ENCODE data around the gene IQCK.

Gene IQCK

GRCh38 chr16:19884611-19885450 lies 166.8 kb downstream of the IQCK start, which contains the start of gene GPRC5B:
Gene GPRC5B, minus strand, starts transcription at chr16:19884848. Its CDS starts 12,003 bp downstream, at chr16:19872845.
- no peak for DNase-seq (ENCODE audit: low read depth, low spot score)

- DNase-seq (ENCODE audit: low read depth, low spot score) = no peak
Observed at GRCh38 chr16:19885451-19886072, 167.5 kb downstream of the IQCK start.

- DNase-seq (ENCODE audit: low read depth, low spot score) = peak; percentile 69
Observed at GRCh38 chr16:19886073-19886941, 168.2 kb downstream of the IQCK start.

GRCh38 chr16:19888834-19889233 lies 170.8 kb downstream of the IQCK start:
- no peak for DNase-seq (ENCODE audit: low read depth, low spot score)

DNA sequence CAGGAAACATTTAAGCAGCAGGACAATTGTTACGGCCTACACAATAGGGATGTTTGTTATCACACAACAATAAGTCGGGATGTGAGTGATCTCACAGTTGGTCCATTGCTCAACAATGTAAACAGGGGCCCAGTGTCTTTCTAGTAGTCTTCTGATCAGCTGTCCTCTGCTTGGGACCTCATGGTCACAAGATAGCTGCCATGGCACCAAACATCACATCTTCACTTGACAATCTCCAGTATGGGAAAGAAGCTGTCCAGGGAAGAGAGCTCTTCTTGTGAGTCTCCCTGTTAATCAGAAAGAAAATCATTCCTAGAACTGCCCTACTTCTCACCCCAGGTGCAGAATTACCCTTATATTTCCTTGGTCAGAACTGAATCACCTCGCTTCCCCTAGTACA lies 172.8 kb downstream of the IQCK start:
- no peak for DNase-seq (ENCODE audit: low read depth, low spot score)

DNA sequence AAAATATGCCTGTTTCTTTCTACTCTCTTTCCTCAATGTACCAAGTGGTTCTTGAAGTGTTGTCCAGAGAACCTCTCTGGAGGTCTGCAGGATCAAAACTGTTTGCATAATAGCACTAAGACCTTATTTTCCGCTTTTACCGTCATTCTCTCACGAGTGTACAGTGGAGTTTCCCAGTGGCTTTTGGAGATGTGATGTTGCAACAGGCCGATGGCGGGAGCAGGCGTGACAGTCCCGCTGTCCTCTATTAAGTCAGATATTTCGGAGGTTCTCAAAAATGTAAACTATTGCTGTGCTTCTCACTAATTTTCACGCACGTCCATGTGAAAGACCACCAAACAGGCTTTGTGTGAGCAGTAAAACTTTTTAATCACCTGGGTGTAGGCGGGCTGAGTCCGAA lies 174.8 kb downstream of the IQCK start:
- DNase-seq (ENCODE audit: low read depth, low spot score) = no peak

- no peak for DNase-seq (ENCODE audit: low read depth, low spot score)
Observed at GRCh38 chr16:19894586-19894985, 176.5 kb downstream of the IQCK start.

GRCh38 chr16:19896951-19897350 lies 178.9 kb downstream of the IQCK start:
- no peak for DNase-seq (ENCODE audit: low read depth, low spot score)

- DNase-seq (ENCODE audit: low read depth, low spot score) = no peak
Observed at GRCh38 chr16:19898166-19898565, 180.1 kb downstream of the IQCK start.

DNA sequence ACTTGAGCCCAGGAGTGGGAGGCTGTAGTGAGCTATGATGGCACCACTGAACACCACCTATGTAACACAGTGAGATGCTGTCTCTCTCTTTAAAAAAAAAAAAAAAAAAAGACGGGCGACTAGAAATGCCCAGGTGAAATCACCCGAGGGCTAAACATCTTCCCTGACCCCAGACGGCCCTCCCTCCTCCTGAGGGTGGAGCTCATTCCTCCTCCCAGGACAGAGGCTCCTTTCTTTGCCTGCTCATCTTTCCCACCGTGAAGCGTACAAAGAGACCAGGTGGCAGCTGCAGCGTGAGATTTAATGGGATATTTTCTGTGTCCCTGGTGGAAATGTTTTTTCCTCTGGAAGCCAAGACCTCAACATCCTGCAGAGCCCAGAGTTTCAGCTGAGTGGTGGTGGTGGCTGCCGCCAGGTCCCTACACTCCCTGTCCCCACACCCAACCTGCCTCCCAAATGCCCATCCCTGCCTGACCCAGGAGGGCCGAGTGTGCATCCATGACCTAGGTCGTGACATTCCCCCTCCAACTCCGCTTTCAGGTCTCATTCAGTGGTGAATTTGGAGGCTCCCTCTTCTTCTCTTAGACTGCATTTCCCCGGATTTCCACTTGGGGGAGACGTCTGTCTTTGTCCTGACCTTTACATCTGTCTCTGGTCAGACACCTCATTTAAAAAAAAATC lies 181.0 kb downstream of the IQCK start:
- no peak for DNase-seq (ENCODE audit: low read depth, low spot score)

DNA sequence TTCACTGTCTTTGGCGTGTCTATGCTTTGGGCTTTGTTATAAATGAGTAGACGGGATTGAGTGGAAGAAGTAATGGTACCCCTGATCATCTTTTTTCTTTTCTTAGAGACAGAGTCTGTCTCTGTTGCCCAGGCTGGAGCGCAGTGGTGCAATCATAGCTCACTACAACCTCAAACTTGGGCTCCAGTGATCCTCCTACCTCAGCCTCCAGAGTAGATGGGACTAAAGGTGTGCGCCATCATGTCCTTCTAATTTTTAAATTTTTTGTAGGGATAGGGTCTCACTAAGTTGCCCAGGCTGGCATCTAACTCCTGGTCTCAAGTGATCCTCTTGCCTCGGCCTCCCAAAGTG lies 181.5 kb downstream of the IQCK start:
- DNase-seq (ENCODE audit: low read depth, low spot score) = no peak

DNA sequence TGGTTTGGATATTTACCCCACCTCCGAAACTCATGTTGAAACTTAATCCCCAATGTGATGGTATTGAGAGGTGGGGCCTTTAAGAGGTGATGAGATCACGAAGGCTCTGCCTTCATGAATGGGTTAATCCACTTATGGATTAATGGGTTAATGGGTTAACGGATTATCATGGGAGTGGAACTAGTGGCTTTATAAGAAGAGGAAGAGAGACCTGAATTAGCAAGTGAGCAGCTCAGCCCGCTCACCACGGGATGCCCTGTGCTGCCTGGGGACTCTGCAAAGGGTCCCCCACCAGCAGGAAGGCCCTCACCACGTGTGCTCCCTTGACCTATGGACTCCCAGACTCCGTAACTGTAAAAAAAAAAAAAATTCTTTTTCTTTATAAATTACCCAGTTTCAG lies 183.1 kb downstream of the IQCK start:
- no peak for DNase-seq (ENCODE audit: low read depth, low spot score)

DNA sequence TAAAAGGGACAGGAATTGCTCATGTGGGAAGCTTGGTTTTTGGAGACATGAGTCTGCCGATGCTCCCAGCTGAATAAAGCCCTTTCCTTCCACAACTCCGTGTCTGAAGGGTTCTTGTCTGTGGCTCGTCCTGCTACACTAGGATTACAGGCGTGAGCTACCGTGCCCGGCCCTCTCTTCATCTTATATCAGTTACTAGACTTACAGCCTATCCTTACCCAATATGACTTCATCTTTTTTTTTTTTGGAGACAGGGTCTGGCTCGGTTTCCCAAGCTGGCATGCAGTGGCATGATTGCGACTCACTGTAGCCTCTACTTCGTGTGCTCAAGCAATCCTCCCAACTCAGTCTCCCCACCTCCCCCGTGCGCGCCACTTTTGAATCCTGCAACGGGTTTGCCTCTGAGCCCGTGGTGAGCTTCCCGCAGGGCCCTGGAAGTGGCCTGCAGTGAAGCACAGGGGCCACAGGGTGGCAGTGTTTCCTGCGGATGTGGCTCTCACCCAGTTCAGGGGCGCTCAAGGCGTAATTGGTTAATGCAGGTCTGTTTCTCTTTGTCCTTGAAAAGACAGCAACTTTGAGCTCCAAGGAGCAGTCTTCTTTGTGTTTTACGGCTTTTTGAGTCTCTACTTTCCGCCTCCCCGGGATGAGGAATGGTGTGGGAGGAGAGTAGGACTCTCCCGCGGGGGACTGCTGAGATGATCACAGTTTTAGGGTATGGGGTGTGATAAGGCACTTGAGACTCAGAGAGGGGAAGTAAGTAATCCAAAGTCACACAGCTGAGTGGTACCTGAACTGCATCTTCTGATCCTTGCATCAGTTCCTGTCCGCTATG lies 189.3 kb downstream of the IQCK start:
- DNase-seq (ENCODE audit: low read depth, low spot score) = peak; percentile 45

All from activated naive CD8-positive, alpha-beta T cell treated with anti-CD3 and anti-CD28 coated beads, Interleukin-2, amount 50 U/mL, for 16 hours (primary cell).